ENCODE data around the gene LBHD1.

The LBHD1 gene

DNA sequence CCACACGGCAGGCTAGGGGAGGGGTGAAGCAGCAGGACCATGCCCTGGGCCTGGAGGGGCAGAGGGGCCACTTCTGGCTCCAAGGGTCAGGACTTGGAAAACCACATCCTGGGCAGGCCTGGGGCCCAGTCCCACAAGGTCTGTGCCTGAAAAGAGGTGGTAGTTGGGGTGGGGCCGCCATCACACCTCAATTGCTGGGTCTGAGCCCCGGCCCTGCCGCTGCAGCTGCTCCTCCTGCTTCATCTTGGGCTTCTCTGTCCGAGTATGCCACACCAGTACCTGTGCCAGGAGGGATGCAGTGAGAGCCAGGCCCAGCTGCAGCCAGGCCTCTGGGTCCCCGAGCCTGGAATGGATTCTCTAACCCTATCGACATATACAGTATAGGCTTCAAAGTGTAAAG is 56.5 kb downstream of the LBHD1 start:
- no peak for DNase-seq (ENCODE audit: low read depth)

DNA sequence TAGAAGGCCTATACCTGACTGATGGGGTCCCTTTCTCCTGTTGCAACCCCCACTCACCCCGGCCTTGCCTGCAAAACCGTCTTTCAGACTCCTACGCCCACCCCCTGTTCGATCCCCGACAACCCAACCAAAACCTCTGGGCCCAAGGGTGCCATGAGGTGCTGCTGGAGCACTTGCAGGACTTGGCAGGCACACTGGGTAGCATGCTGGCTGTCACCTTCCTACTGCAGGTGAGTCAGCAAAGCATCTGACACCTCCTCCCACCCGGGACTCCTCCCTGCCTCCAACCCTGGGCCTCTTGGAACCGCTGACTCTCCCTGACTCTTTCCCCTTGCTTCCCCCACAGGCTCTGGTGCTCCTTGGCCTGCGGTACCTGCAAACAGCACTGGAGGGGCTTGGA is 57.8 kb downstream of the LBHD1 start:
- DNase-seq (ENCODE audit: low read depth): no peak

DNA sequence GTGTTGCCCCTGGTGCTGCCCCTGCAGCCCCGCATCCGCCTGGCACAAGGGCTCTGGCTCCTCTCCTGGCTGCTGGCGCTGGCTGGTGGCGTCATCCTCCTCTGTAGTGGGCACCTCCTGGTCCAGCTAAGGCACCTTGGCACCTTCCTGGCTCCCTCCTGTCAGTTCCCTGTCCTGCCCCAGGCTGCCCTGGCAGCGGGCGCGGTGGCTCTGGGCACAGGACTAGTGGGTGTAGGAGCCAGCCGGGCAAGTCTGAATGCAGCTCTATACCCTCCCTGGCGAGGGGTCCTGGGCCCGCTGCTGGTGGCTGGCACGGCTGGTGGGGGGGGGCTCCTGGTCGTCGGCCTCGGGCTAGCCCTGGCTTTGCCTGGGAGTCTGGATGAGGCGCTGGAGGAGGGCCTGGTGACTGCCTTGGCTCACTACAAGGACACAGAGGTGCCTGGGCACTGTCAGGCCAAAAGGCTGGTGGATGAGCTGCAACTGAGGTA is 58.7 kb downstream of the LBHD1 start:
- no peak for DNase-seq (ENCODE audit: low read depth)

Data from stimulated activated CD8-positive, alpha-beta memory T cell treated with anti-CD3 and anti-CD28 coated beads, Interleukin-12 subunit alpha, Interleukin-12 subunit beta, amount 100 ng/mL, for 4 hours (primary cell).